GM19193 (cell line): ENCODE data around the gene ATP6V1G2.

ENCODE experiments used
- POLR2A ChIP-seq: IDR thresholded peaks from 4 replicates; pipeline ENCODE4 v1.6.1; 2011; ENCODE audit not compliant: insufficient read depth, insufficient read length; ENCODE audit errors: extremely low read depth

The ATP6V1G2 gene

GRCh38 chr6:31529329-31530150 lies 16.9 kb downstream of the ATP6V1G2 start:
- peak; percentile 10 for TF ChIP-seq POLR2A

GRCh38 chr6:31528821-31529328 lies 17.5 kb downstream of the ATP6V1G2 start, which contains the start of gene MCCD1:
MCCD1 (plus strand) TSS chr6:31528962; CDS start chr6:31529015, 53 bp downstream.
- TF ChIP-seq POLR2A = no peak

- no peak for TF ChIP-seq POLR2A
Measured at GRCh38 chr6:31528307-31528777, 18.1 kb downstream of the ATP6V1G2 start.

GRCh38 chr6:31525932-31526591 lies 20.3 kb downstream of the ATP6V1G2 start:
- no peak for TF ChIP-seq POLR2A

- no peak for TF ChIP-seq POLR2A
Measured at GRCh38 chr6:31525553-31525931, 20.9 kb downstream of the ATP6V1G2 start.

GRCh38 chr6:31521835-31522234 lies 24.6 kb downstream of the ATP6V1G2 start:
- no peak for TF ChIP-seq POLR2A

GRCh38 chr6:31513456-31514165 lies 32.8 kb downstream of the ATP6V1G2 start:
- no peak for TF ChIP-seq POLR2A

GRCh38 chr6:31510007-31510406 lies 36.4 kb downstream of the ATP6V1G2 start:
- no peak for TF ChIP-seq POLR2A

GRCh38 chr6:31502586-31502985 lies 43.8 kb downstream of the ATP6V1G2 start:
- TF ChIP-seq POLR2A = no peak

GRCh38 chr6:31498748-31499147 lies 47.7 kb downstream of the ATP6V1G2 start:
- no peak for TF ChIP-seq POLR2A

GRCh38 chr6:31497531-31498476 lies 48.6 kb downstream of the ATP6V1G2 start, which contains the start of gene MICB:
MICB (plus strand) TSS chr6:31498145; CDS start chr6:31498194, 49 bp downstream.
- TF ChIP-seq POLR2A = peak; percentile 62

GRCh38 chr6:31495580-31495979 lies 50.8 kb downstream of the ATP6V1G2 start:
- no peak for TF ChIP-seq POLR2A
